HG03159 (cell line): ENCODE measurements around the gene TKTL1.

Experiments
- ATAC-seq: cut with Tn5 transposase; IDR thresholded peaks from one replicate; pipeline ENCODE4 v1.9.1; 2021; ENCODE audit warnings: mild to moderate bottlenecking, moderate library complexity; ENCODE audit not compliant: unreplicated experiment

TKTL1 gene

GRCh38 chrX:154309041-154309775 lies 13.6 kb downstream of the TKTL1 start:
- ATAC-seq: no peak

- ATAC-seq: no peak
These were observed 15.3 kb downstream of the TKTL1 start for GRCh38 chrX:154310616-154311536.

- no peak for ATAC-seq
These were observed 16.5 kb downstream of the TKTL1 start for GRCh38 chrX:154312116-154312515.

- ATAC-seq: no peak
These were observed 17.6 kb downstream of the TKTL1 start for GRCh38 chrX:154313147-154313546.

GRCh38 chrX:154315416-154315815 lies 19.8 kb downstream of the TKTL1 start:
- no peak for ATAC-seq

GRCh38 chrX:154317391-154317995 lies 21.9 kb downstream of the TKTL1 start:
- no peak for ATAC-seq

GRCh38 chrX:154320406-154320805 lies 24.8 kb downstream of the TKTL1 start:
- ATAC-seq: no peak

- ATAC-seq: no peak
These were observed 25.6 kb downstream of the TKTL1 start for GRCh38 chrX:154321152-154321551.

GRCh38 chrX:154321594-154321993 lies 26.0 kb downstream of the TKTL1 start:
- ATAC-seq: no peak

GRCh38 chrX:154322890-154323289 lies 27.3 kb downstream of the TKTL1 start:
- no peak for ATAC-seq

GRCh38 chrX:154323537-154323936 lies 27.9 kb downstream of the TKTL1 start:
- ATAC-seq: no peak

GRCh38 chrX:154325541-154325940 lies 29.9 kb downstream of the TKTL1 start:
- ATAC-seq: no peak

- no peak for ATAC-seq
These were observed 31.6 kb downstream of the TKTL1 start for GRCh38 chrX:154327038-154327820.

- ATAC-seq: no peak
These were observed 33.1 kb downstream of the TKTL1 start for GRCh38 chrX:154328646-154329045.

GRCh38 chrX:154329294-154329693 lies 33.7 kb downstream of the TKTL1 start:
- no peak for ATAC-seq

GRCh38 chrX:154332561-154332960 lies 37.0 kb downstream of the TKTL1 start:
- no peak for ATAC-seq

- no peak for ATAC-seq
These were observed 37.5 kb downstream of the TKTL1 start for GRCh38 chrX:154333116-154333515.

- ATAC-seq: peak; percentile 67
These were observed 38.3 kb downstream of the TKTL1 start for GRCh38 chrX:154333837-154334271.

- no peak for ATAC-seq
These were observed 38.9 kb downstream of the TKTL1 start for GRCh38 chrX:154334496-154334895.

GRCh38 chrX:154341399-154342298 lies 46.1 kb downstream of the TKTL1 start:
- ATAC-seq: peak; percentile 69
